GM19452 (cell line): ENCODE results near the gene GPR35.
"Not testable (repeated sequence)": the region's sequence is repeated elsewhere in the genome, so short reads cannot be mapped to it uniquely, and the experiment has no call there.

Experiments used
- ATAC-seq: cut with Tn5 transposase; IDR thresholded peaks from one replicate; pipeline ENCODE4 v1.9.1; 2021; ENCODE audit not compliant: unreplicated experiment

GPR35 gene

DNA sequence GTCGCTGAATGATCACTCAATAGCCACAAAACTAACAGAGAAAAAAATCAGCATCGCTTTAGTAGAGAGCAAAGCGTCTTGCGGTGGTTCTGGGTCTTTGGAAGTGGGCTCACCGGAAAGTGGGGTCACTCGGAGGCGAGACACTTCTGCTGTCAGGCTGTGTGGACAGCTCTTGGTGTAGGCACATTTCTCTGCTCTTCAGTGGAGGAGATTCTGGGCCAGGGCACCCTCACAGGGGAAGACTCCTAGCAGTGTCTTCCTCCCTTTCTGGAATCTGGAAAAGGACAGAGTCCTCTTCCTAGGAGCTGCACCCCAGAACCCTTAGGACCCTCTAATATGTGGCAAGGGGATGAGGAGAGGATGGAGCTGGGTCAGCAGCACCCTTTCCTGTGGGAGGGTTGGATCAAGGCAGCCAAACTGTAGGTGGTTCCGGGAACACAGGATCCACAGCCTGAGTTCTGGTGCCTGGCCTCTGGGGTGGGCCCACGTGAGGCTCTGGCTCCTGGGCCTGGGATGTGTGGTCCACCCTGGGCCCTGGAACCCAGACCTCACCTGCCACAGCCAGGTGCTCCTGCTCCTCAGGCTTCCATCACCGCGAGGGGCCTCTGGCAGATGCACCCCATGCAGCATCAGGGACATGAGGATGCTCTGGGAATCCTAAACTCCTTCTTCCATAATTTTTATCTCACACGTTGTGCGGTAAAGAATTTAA lies 25.1 kb downstream of the GPR35 start:
- ATAC-seq, result no peak

GRCh38 chr2:240651185-240651584 lies 25.9 kb downstream of the GPR35 start:
- no peak for ATAC-seq

GRCh38 chr2:240655931-240656886 lies 30.9 kb downstream of the GPR35 start:
- ATAC-seq, result no peak

- not testable (repeated sequence) for ATAC-seq
Measured at GRCh38 chr2:240659883-240660282, 34.6 kb downstream of the GPR35 start.

- ATAC-seq, result no peak
Measured at GRCh38 chr2:240662681-240663080, 37.4 kb downstream of the GPR35 start.

DNA sequence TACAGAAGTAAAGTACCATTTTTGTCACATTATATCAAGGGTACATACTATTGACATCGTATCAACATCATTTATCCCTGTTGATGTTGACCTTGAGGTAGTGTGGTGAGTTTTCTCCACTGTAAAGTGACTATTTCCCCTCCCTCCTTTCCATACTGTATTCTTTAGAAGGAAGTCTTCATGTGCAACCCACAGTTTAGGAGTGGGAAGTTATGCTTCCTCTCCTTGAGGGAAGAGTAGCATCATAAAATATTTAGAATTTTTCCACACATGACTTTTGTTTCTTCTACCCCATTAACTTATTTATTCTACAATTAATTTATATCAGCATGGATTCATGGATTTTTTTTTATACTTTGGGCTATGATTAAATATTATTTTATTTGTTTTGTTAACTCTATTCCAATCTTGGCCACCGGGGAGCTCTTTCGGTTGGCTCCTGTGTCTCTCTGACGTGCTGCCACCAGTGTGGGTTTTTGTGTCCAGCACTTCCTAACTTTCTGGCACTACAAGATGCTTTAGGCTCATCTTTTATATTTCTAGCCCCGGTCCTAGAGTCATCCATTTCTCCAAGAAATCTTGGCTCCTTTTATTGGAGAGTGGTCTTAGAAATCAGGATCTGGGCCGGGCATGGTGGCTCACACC lies 38.4 kb downstream of the GPR35 start:
- ATAC-seq, result no peak

DNA sequence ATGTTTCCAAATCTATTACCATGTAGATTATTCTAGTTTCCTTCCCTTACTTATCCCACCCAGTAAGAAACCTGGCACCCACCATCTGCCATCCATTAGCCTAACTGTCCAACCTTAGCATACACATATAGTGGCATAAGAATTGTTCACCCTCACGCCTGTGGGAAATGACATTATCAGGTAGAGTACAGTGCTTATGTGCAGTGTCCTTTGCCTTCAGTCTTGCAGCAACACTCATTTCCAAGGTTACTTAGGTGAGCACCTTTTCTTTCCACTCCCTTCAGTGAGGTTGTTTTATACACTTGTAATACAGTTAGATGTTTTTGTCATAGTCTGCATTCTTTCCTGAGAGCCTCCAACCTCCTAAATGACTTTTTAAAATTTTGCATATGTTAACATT lies 39.3 kb downstream of the GPR35 start:
- ATAC-seq, result no peak

GRCh38 chr2:240670402-240670801 lies 45.1 kb downstream of the GPR35 start:
- ATAC-seq, result no peak

- no peak for ATAC-seq
Measured at GRCh38 chr2:240670950-240671349, 45.7 kb downstream of the GPR35 start.

- no peak for ATAC-seq
Measured at GRCh38 chr2:240672076-240672700, 46.9 kb downstream of the GPR35 start.

GRCh38 chr2:240672701-240673190 lies 47.5 kb downstream of the GPR35 start:
- no peak for ATAC-seq

DNA sequence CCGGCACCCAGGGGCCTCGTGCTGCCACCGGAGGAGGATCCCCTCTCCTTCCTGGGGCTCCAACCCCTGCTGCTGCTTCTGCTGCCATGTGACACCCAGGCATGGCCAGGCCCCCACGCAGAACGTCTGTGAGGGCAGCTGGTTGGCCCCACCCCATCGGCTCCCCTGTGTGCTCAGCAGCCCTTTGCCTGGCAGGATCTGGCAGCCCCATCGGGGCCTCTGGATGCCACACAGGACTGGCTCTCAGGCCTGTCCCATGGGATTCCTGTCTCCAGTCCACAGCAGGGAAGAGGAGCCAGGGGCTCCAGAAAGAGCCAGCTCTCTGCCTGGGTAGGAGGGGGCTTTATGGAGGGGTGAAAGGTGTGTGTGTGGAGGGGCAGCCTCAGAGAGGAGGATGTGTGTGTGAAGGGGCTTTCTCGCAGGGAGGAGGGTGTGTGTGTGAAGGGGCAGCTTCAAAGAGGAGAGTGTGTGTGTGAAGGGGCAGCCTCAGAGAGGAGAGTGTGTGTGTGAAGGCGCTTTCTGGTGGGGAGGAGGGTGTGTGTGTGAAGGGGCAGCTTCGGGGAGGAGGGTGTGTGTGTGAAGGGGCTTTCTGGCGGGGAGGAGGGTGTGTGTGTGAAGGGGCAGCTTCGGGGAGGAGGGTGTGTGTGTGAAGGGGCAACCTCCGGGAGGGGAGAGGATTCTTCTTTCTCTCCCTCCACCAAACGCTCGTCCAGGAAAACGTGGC lies 49.3 kb downstream of the GPR35 start:
- ATAC-seq, result not testable (repeated sequence)

GRCh38 chr2:240675345-240675744 lies 50.1 kb downstream of the GPR35 start:
- ATAC-seq, result not testable (repeated sequence)

- ATAC-seq, result not testable (repeated sequence)
Measured at GRCh38 chr2:240678043-240678442, 52.8 kb downstream of the GPR35 start.

- ATAC-seq, result not testable (repeated sequence)
Measured at GRCh38 chr2:240678909-240679308, 53.6 kb downstream of the GPR35 start.

GRCh38 chr2:240680185-240680584 lies 54.9 kb downstream of the GPR35 start:
- ATAC-seq, result not testable (repeated sequence)
